Neural progenitor cell (in vitro differentiated cells): Measurements from ENCODE around the gene PGPEP1. TPM values are rescaled to one million over a fixed set of nuclear protein-coding genes. Genes with fewer than 3 reads are reported as not detected.

Experiments used
- DNase-seq: peaks from one replicate; pipeline ENCODE4 v3.0.0-alpha.2; 2016; ENCODE audit warnings: low spot score
- H2AFZ ChIP-seq: fragments of 200-600 bp; sonication (generic); replicated peaks from 2 replicates; pipeline ENCODE4 v1.6.1; 2016; ENCODE audit warnings: antibody characterized with exemption
- H3F3A ChIP-seq: fragments of 200-600 bp; sonication (generic); 2 replicates; pipeline ENCODE4 v1.6.1; 2016; ENCODE audit warnings: antibody characterized with exemption, low read depth
- H3K27ac ChIP-seq: fragments of 200-600 bp; sonication (generic); 2 replicates; pipeline ENCODE4 v1.5.1; 2016; ENCODE audit warnings: mild to moderate bottlenecking
- H3K27me3 ChIP-seq: fragments of 200-600 bp; sonication (generic); 2 replicates; pipeline ENCODE4 v1.6.1; 2016; ENCODE audit warnings: mild to moderate bottlenecking, moderate library complexity
- H3K36me3 ChIP-seq: fragments of 200-600 bp; sonication (generic); 2 replicates; pipeline ENCODE4 v1.5.1; 2016
- H3K4me1 ChIP-seq: fragments of 200-600 bp; sonication (generic); 2 replicates; pipeline ENCODE4 v1.6.1; 2016; ENCODE audit warnings: mixed run types
- H3K4me2 ChIP-seq: fragments of 200-600 bp; sonication (generic); 2 replicates; pipeline ENCODE4 v1.6.1; 2016
- H3K4me3 ChIP-seq: fragments of 200-600 bp; sonication (generic); 2 replicates; pipeline ENCODE4 v1.5.1; 2016
- H3K79me2 ChIP-seq: fragments of 200-600 bp; sonication (generic); 2 replicates; pipeline ENCODE4 v1.6.1; 2016; ENCODE audit warnings: low read depth
- H3K9ac ChIP-seq: fragments of 200-600 bp; sonication (generic); 2 replicates; pipeline ENCODE4 v1.6.1; 2016
- H3K9me3 ChIP-seq: fragments of 200-600 bp; sonication (generic); 2 replicates; pipeline ENCODE4 v1.5.1; 2016; ENCODE audit warnings: low read depth
- H4K20me1 ChIP-seq: fragments of 200-600 bp; sonication (generic); 2 replicates; pipeline ENCODE4 v1.6.1; 2016; ENCODE audit warnings: low read depth
- H3K27ac Mint-ChIP-seq: 3 replicates; pipeline ENCODE4 v1.8.0; 2021; ENCODE audit warnings: mixed read lengths
- H3K27me3 Mint-ChIP-seq: 2 replicates; pipeline ENCODE4 v1.8.0; 2022; ENCODE audit warnings: low read depth, mild to moderate bottlenecking, inconsistent platforms, moderate library complexity, mixed read lengths; ENCODE audit not compliant: insufficient read depth
- H3K36me3 Mint-ChIP-seq: 3 replicates; pipeline ENCODE4 v1.8.0; 2021; ENCODE audit warnings: mixed read lengths
- H3K4me1 Mint-ChIP-seq: 3 replicates; pipeline ENCODE4 v1.8.0; 2021; ENCODE audit warnings: mixed read lengths
- H3K4me3 Mint-ChIP-seq: 3 replicates; pipeline ENCODE4 v1.8.0; 2021; ENCODE audit warnings: mild to moderate bottlenecking, moderate library complexity, mixed read lengths
- H3K9me3 Mint-ChIP-seq: 3 replicates; pipeline ENCODE4 v1.8.0; 2020; ENCODE audit warnings: mixed read lengths
- EZH2 ChIP-seq: fragments of 200-600 bp; sonication (generic); IDR thresholded peaks from 2 replicates; pipeline ENCODE4 v1.6.1; 2017; ENCODE audit warnings: antibody characterized with exemption, mild to moderate bottlenecking, moderate library complexity
- EZH2phosphoT487 ChIP-seq: fragments of 200-600 bp; sonication (generic); IDR thresholded peaks from 2 replicates; pipeline ENCODE4 v1.6.1; 2017; ENCODE audit warnings: antibody characterized with exemption
- total RNA-seq: library from RNA; depleted of rRNA; stranded (reverse); fragments of >200 nt; gene quantifications from 2 replicates; pipeline ENCODE4 v1.2.3, GENCODE V29; 2015; ENCODE audit warnings: low replicate concordance
- TF ChIP-seq, protein P1 (sequence below): fragments of 200-600 bp; sonication (generic); IDR thresholded peaks from 2 replicates; pipeline ENCODE4 v1.5.1; 2017; ENCODE audit warnings: antibody characterized with exemption, mild to moderate bottlenecking

Gene PGPEP1
- total RNA-seq, 1 donor from 2014 or later = 2.1 TPM

DNA sequence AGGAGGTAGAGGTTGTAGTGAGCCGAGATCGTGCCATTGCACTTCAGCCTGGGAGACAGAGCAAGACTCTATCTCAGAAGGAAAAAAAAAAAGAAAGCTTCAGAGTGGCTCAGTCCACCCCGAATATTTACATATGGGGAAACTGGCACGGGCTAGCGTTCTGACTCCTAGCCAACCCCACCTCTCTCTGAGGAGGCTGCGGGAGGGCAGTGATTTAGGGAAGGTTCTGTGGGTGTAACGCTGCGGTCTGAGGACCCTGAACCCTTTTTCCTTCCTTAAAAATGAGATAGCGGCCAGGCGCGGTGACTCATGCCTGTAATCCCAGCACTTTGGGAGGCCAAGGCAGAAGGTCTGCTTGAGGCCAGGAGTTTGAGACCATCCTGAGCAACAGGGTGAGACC lies 52.0 kb downstream of the PGPEP1 start:
- TF ChIP-seq EZH2phosphoT487 (no peak), EZH2 (no peak)
- TF ChIP-seq, protein P1, sequence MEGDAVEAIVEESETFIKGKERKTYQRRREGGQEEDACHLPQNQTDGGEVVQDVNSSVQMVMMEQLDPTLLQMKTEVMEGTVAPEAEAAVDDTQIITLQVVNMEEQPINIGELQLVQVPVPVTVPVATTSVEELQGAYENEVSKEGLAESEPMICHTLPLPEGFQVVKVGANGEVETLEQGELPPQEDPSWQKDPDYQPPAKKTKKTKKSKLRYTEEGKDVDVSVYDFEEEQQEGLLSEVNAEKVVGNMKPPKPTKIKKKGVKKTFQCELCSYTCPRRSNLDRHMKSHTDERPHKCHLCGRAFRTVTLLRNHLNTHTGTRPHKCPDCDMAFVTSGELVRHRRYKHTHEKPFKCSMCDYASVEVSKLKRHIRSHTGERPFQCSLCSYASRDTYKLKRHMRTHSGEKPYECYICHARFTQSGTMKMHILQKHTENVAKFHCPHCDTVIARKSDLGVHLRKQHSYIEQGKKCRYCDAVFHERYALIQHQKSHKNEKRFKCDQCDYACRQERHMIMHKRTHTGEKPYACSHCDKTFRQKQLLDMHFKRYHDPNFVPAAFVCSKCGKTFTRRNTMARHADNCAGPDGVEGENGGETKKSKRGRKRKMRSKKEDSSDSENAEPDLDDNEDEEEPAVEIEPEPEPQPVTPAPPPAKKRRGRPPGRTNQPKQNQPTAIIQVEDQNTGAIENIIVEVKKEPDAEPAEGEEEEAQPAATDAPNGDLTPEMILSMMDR = no peak
- H3K4me1 ChIP-seq = peaks cover 4% of the 10 kb centered on the region
- Mint-ChIP-seq H3K36me3 (no peaks in the 10 kb centered on the region), H3K9me3 (no peaks in the 10 kb centered on the region), H3K4me3 (no peak overlapping the region), H3K27me3 (peaks cover 19% of the 10 kb centered on the region), H3K27ac (no peak overlapping the region), H3K4me1 (peaks cover 6% of the 10 kb centered on the region)
- no peak overlapping the region for H3K9ac ChIP-seq
- no peak overlapping the region for H3K27ac ChIP-seq
- H4K20me1 ChIP-seq = no peaks in the 10 kb centered on the region
- no peaks in the 10 kb centered on the region for H3K9me3 ChIP-seq
- H3F3A ChIP-seq = peaks cover 8% of the 10 kb centered on the region
- no peaks in the 10 kb centered on the region for H3K36me3 ChIP-seq
- H2AFZ ChIP-seq = no peak overlapping the region
- peaks cover 25% of the 10 kb centered on the region for H3K27me3 ChIP-seq
- no peak for DNase-seq
- no peak overlapping the region for H3K4me3 ChIP-seq
- no peak overlapping the region for H3K4me2 ChIP-seq
- no peaks in the 10 kb centered on the region for H3K79me2 ChIP-seq

DNA sequence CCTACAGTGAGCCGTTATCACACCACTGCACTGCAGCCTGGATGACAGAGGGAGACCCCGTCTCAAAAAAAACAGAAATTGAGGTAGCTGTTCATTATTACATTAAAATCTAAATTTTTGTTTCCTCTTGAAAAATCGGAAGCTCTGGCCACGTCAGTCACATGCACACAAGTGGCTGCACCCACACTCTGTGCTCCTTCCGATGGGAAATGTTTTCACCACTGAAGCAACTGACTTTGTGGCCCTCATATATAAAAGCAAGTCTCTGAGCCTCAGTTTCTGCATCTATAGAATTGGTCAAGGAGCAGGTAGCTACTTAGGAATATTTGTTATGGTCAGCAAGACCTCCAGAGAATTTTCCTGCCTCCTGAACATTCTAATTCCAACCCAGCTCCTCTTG lies 52.5 kb downstream of the PGPEP1 start:
- no peak overlapping the region for H3K27ac Mint-ChIP-seq
- Histone ChIP-seq H3K4me1 (peaks cover 6% of the 10 kb centered on the region), H3K4me2 (no peak overlapping the region), H4K20me1 (no peaks in the 10 kb centered on the region), H3K9ac (no peak overlapping the region), H3K27me3 (peaks cover 23% of the 10 kb centered on the region), H3K79me2 (no peaks in the 10 kb centered on the region), H3F3A (peaks cover 8% of the 10 kb centered on the region), H2AFZ (no peak overlapping the region), H3K4me3 (no peak overlapping the region), H3K27ac (no peak overlapping the region), H3K9me3 (no peaks in the 10 kb centered on the region), H3K36me3 (no peaks in the 10 kb centered on the region)
- no peak for DNase-seq
- peaks cover 10% of the 10 kb centered on the region for H3K4me1 Mint-ChIP-seq
- no peak for TF ChIP-seq EZH2
- no peak for TF ChIP-seq EZH2phosphoT487
- TF ChIP-seq, protein P1 = no peak
- peaks cover 21% of the 10 kb centered on the region for H3K27me3 Mint-ChIP-seq
- no peak overlapping the region for H3K4me3 Mint-ChIP-seq
- no peaks in the 10 kb centered on the region for H3K9me3 Mint-ChIP-seq
- no peaks in the 10 kb centered on the region for H3K36me3 Mint-ChIP-seq

DNA sequence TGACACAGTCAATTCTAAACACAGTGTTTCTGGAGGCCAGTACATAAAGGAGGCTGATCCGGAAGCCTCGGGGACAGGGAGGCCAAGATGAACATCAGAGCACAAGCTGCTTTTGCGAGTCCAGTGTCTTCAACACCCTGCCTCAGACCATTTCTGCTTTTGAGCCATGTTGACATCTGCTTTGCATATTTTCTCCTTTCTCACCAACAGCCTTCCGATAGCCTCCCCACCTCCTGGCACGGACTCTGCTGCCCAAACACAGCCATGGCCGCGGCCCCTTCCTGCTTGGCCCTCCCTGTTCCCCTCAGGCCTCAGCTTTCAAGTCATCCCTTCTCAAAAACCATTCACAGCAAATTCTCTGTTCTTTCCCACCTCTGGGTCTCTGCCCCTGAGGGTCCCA lies 53.4 kb downstream of the PGPEP1 start:
- Histone ChIP-seq H2AFZ (no peak overlapping the region), H3K27ac (no peak overlapping the region), H3K4me3 (no peak overlapping the region), H3K4me1 (peaks cover 6% of the 10 kb centered on the region), H3K4me2 (no peak overlapping the region), H3F3A (peaks cover 8% of the 10 kb centered on the region), H3K27me3 (peaks cover 16% of the 10 kb centered on the region), H3K9me3 (no peaks in the 10 kb centered on the region), H3K9ac (no peak overlapping the region), H3K36me3 (no peaks in the 10 kb centered on the region), H4K20me1 (no peaks in the 10 kb centered on the region), H3K79me2 (no peaks in the 10 kb centered on the region)
- H3K36me3 Mint-ChIP-seq = no peaks in the 10 kb centered on the region
- TF ChIP-seq, protein P1 = no peak
- TF ChIP-seq EZH2phosphoT487 (no peak), EZH2 (no peak)
- no peaks in the 10 kb centered on the region for H3K9me3 Mint-ChIP-seq
- H3K4me1 Mint-ChIP-seq = peaks cover 10% of the 10 kb centered on the region
- no peak overlapping the region for H3K4me3 Mint-ChIP-seq
- DNase-seq = no peak
- H3K27me3 Mint-ChIP-seq = peaks cover 21% of the 10 kb centered on the region
- peak overlapping the region; percentile 68 for H3K27ac Mint-ChIP-seq
